ENCODE measurements around the gene CHD3. TPM values are rescaled to one million over a fixed set of nuclear protein-coding genes. Genes with fewer than 3 reads are reported as not detected.

The CHD3 gene
- total RNA-seq, 4 donors from 2014 or later, result 56.7 to 134 (median 120) TPM

- WGBS, 2 donors (ENCODE audit: low coverage in 1 of 2), result 56 to 92% methylated on average over 2 to 9 of the region's 15 CpGs
- ATAC-seq, result no peak
- Histone ChIP-seq H3K4me1 (peaks cover 0 to 30% (median 16%) of the 10 kb centered on the region in 3 donors), H3K36me3 (peaks cover 0 to 12% of the 10 kb centered on the region in 2 donors), H3K9me3 (no peaks in the 10 kb centered on the region), H3K4me3 (peak overlapping the region; percentile 58 to 68), H3K27ac (peak overlapping the region; percentile 88 to 99 (median 95)), H3K27me3 (no peaks in the 10 kb centered on the region)
- TF ChIP-seq EP300 (IDR thresholded peaks at IDR 0.05) (no peak), CTCF (IDR thresholded peaks at IDR 0.05) (no peak), POLR2AphosphoS5 (IDR thresholded peaks at IDR 0.05) (no peak), POLR2A (IDR thresholded peaks at IDR 0.05) (no peak)
Observed at GRCh38 chr17:7916385-7916682, 27.7 kb downstream of the CHD3 start.

GRCh38 chr17:7916808-7917207 lies 28.2 kb downstream of the CHD3 start:
- Histone ChIP-seq H3K9me3 (no peaks in the 10 kb centered on the region), H3K27ac (peak overlapping the region in 3 of 4 donors; percentile 93 to 99 (median 97)), H3K4me3 (peak overlapping the region in 1 of 2 donors; percentile 68), H3K36me3 (peaks cover 0 to 7% of the 10 kb centered on the region in 2 donors), H3K27me3 (no peaks in the 10 kb centered on the region), H3K4me1 (peaks cover 0 to 30% (median 16%) of the 10 kb centered on the region in 3 donors)
- no CpG with 5 or more reads among the region's 2 CpGs for WGBS, 2 donors (ENCODE audit: low coverage in 1 of 2)
- ATAC-seq, result no peak
- TF ChIP-seq EP300 (IDR thresholded peaks at IDR 0.05) (no peak), CTCF (IDR thresholded peaks at IDR 0.05) (no peak), POLR2AphosphoS5 (IDR thresholded peaks at IDR 0.05) (no peak), POLR2A (IDR thresholded peaks at IDR 0.05) (no peak)

- Histone ChIP-seq H3K4me3 (peak overlapping the region; percentile 27 to 54), H3K4me1 (peaks cover 0 to 18% (median 6%) of the 10 kb centered on the region in 3 donors), H3K27ac (peak overlapping the region in 3 of 4 donors; percentile 38 to 72 (median 40)), H3K27me3 (no peaks in the 10 kb centered on the region), H3K36me3 (no peaks in the 10 kb centered on the region), H3K9me3 (no peaks in the 10 kb centered on the region)
- ATAC-seq, result peak; percentile 11
- WGBS, 2 donors (ENCODE audit: low coverage in 1 of 2), result 45 to 49% methylated on average over 8 to 10 of the region's 16 CpGs
- no peak for TF ChIP-seq CTCF (IDR thresholded peaks at IDR 0.05)
Observed at GRCh38 chr17:7922269-7922844, 33.8 kb downstream of the CHD3 start.

- WGBS, 2 donors (ENCODE audit: low coverage in 1 of 2), result 18% methylated on average over 6 of the region's 45 CpGs; no CpG with 5 or more reads in 1 of the 2 donors
Observed at GRCh38 chr17:7922845-7923628, 34.4 kb downstream of the CHD3 start.

More at GRCh38 chr17:7922845-7923628, 34.4 kb downstream of the CHD3 start:
- TF ChIP-seq CTCF (IDR thresholded peaks at IDR 0.05) (peak in 1 of 4 experiments; percentile 9), POLR2AphosphoS5 (IDR thresholded peaks at IDR 0.05) (peak; percentile 52), EP300 (IDR thresholded peaks at IDR 0.05) (no peak), POLR2A (IDR thresholded peaks at IDR 0.05) (peak in 1 of 2 donors; percentile 46)
- H3K4me3 ChIP-seq, result peak overlapping the region; percentile 27 to 54
- peaks cover 0 to 18% (median 6%) of the 10 kb centered on the region in 3 donors for H3K4me1 ChIP-seq
- H3K27me3 ChIP-seq, result no peaks in the 10 kb centered on the region
- H3K27ac ChIP-seq, result peak overlapping the region in 3 of 4 donors; percentile 38 to 72 (median 40)
- peak; percentile 90 for ATAC-seq
- no peaks in the 10 kb centered on the region for H3K36me3 ChIP-seq
- H3K9me3 ChIP-seq, result no peaks in the 10 kb centered on the region
